MV-4-11 (cell line): Measurements from ENCODE around the gene MSH5.
A peak's percentile ranks its signal among the peaks of the same experiment; 100 is the strongest.

Source experiments
- DNase-seq: peaks from one replicate; lab custom pipeline; 2025; lab: John Stamatoyannopoulos, UW

The MSH5 gene

GRCh38 chr6:31729979-31730630 lies 9.7 kb upstream of the MSH5 start:
- DNase-seq = peak; percentile 67

- DNase-seq = no peak
Measured at GRCh38 chr6:31730631-31731086, 9.1 kb upstream of the MSH5 start.

- no peak for DNase-seq
Measured at GRCh38 chr6:31732029-31732428, 7.8 kb upstream of the MSH5 start.

GRCh38 chr6:31733734-31734133 lies 6.1 kb upstream of the MSH5 start:
- no peak for DNase-seq

GRCh38 chr6:31734247-31734820 lies 5.5 kb upstream of the MSH5 start:
- DNase-seq = no peak

GRCh38 chr6:31734821-31735406 lies 4.9 kb upstream of the MSH5 start:
- DNase-seq = peak; percentile 77

- DNase-seq = peak; percentile 89
Measured at GRCh38 chr6:31736021-31736767, 3.6 kb upstream of the MSH5 start, which contains the start of gene CLIC1. Gene CLIC1, minus strand, starts transcription at chr6:31736530. Its CDS starts 230 bp downstream, at chr6:31736300.

GRCh38 chr6:31736768-31737314 lies 3.0 kb upstream of the MSH5 start:
- peak; percentile 35 for DNase-seq

- peak; percentile 81 for DNase-seq
Measured at GRCh38 chr6:31737315-31737990, 2.4 kb upstream of the MSH5 start.

GRCh38 chr6:31737991-31738979 lies 1.5 kb upstream of the MSH5 start:
- DNase-seq = peak; percentile 98

GRCh38 chr6:31740397-31741223 lies 805 bp downstream of the MSH5 start:
- peak; percentile 64 for DNase-seq

GRCh38 chr6:31741815-31742214 lies 2.0 kb downstream of the MSH5 start:
- DNase-seq = no peak

- DNase-seq = no peak
Measured at GRCh38 chr6:31742894-31743293, 3.1 kb downstream of the MSH5 start.

GRCh38 chr6:31744422-31744821 lies 4.6 kb downstream of the MSH5 start:
- DNase-seq = no peak

- DNase-seq = no peak
Measured at GRCh38 chr6:31749301-31750036, 9.7 kb downstream of the MSH5 start.

GRCh38 chr6:31750411-31751022 lies 10.7 kb downstream of the MSH5 start:
- DNase-seq = no peak

- DNase-seq = no peak
Measured at GRCh38 chr6:31752739-31753319, 13.0 kb downstream of the MSH5 start.

- no peak for DNase-seq
Measured at GRCh38 chr6:31758281-31758680, 18.5 kb downstream of the MSH5 start.
